HG03175 (cell line): ENCODE measurements around the gene PROCA1.
"Not testable (repeated sequence)": the region's sequence is repeated elsewhere in the genome, so short reads cannot be mapped to it uniquely, and the experiment has no call there.

ENCODE experiments used
- ATAC-seq: cut with Tn5 transposase; IDR thresholded peaks from one replicate; pipeline ENCODE4 v1.9.1; 2021; ENCODE audit warnings: mild to moderate bottlenecking, moderate library complexity; ENCODE audit not compliant: unreplicated experiment

PROCA1 gene

GRCh38 chr17:28675980-28676379 is 35.7 kb downstream of the PROCA1 start:
- ATAC-seq, result no peak

DNA sequence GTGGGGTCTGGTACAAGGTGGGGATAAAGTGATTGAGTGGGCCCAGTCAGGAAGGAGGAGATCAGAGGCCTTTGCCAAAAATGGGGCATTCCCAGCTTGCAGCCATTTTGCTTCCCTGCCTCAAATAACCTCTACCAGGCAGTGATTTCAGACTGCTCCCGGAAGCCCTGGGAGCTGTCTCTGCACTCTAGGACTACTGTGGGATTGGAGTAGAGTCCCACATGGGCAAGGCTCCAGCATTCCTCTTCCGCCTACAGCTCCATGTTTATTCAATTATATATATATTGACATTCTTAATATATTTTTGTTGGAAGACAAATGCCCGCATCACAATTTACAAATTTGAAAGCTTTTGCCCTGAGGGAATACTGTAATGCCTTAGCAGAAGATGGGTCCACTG is 36.2 kb downstream of the PROCA1 start:
- ATAC-seq, result no peak

DNA sequence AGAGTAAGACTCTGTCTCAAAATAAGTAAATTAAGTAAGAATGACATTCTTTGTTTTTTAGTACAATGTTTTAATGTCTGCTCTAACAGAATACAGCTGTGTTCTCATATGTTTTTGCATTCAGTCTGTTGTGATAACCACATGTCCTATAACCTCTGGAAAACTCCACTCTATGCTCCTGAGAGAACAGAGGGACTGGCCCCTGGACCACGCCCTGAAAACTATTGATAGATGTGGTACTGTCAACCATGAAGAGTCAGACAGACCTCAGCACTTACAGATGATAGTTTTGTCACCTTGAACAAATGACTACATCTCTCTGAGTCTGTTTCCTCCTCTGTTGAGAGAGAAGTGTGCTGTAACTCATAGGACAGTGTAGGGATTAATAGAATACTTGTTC is 41.8 kb downstream of the PROCA1 start:
- ATAC-seq, result no peak

DNA sequence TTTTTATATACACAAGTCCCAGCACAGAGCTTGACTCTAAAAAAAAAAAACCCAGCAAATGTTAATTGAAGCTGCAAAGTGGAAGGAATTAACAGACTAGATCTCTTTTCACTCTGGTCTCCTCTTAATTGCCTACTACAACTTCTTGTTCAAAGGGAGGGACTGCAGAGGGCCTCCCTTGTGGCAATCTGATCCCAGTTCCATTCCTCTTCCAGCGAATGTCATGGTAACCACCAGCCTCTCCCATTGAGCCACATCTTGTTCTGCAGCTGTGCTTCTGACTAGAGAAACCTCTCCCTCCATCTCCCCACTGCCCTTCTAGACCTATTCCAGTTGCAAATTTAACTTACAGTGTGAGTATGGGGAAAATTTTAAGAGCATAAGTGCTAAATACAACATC is 43.8 kb downstream of the PROCA1 start:
- no peak for ATAC-seq

- ATAC-seq, result no peak
Observed at GRCh38 chr17:28665994-28666393, 45.7 kb downstream of the PROCA1 start.

GRCh38 chr17:28663723-28664122 is 48.0 kb downstream of the PROCA1 start:
- no peak for ATAC-seq

GRCh38 chr17:28662527-28662829 is 49.2 kb downstream of the PROCA1 start:
- no peak for ATAC-seq

GRCh38 chr17:28661635-28662526 is 49.8 kb downstream of the PROCA1 start, which contains the start of the genes SDF2 and SUPT6H:
Gene SDF2 (minus strand): TSS chr17:28661906. CDS start chr17:28661876, 30 bp downstream.
Gene SUPT6H (plus strand): TSS chr17:28662205. CDS start chr17:28673402, 11,197 bp downstream.
- ATAC-seq, result peak; percentile 87

DNA sequence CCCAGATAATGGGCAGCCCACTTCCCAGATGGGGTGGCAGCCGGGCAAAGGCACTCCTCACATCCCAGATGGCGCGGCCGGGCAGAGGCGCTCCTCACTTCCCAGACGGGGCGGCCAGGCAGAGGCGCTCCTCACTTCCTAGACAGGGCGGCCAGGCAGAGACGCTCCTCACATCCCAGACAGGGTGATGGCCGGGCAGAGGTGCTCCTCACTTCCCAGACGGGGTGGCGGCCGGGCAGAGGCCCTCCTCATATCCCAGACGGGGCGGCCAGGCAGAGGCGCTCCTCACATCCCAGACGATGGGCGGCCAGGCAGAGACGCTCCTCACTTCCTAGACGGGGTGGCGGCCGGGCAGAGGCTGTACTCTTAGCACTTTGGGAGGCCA is 52.2 kb downstream of the PROCA1 start:
- not testable (repeated sequence) for ATAC-seq

DNA sequence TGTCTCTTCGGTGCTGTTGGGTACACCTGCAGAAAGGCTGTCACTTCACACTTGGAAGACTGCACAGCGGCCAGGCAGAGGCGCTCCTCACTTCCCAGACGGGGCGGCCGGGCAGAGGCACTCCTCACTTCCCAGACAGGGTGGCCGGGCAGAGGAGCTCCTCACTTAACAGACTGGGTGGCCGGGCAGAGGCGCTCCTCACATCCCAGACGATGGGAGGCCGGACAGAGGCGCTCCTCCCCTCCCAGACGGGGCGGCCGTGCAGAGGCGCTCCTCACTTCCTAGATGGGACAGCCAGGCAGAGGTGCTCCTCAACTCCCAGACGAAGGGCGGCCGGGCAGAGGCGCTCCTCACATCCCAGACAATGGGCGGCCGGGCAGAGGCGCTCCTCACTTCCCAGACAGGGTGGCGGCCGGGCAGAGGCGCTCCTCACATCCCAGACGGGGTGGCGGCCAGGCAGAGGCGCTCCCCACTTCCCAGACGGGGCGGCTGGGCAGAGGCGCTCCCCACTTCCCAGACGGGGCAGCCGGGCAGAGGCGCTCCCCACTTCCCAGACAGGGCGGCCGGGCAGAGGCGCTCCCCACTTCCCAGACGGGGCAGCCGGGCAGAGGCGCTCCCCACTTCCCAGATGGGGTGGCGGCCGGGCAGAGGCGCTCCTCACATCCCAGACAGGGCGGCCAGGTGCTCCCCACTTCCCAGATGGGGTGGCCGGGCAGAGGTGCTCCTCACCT is 52.8 kb downstream of the PROCA1 start:
- ATAC-seq, result not testable (repeated sequence)

DNA sequence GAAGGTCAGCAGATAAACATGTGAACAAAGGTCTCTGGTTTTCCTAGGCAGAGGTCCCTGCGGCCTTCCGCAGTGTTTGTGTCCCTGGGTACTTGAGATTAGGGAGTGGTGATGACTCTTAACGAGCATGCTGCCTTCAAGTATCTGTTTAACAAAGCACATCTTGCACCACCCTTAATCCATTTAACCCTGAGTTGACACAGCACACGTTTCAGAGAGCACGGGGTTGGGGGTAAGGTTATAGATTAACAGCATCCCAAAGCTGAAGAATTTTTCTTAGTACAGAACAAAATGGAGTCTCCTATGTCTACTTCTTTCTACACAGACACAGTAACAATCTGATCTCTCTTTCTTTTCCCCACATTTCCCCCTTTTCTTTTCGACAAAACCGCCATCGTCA is 53.3 kb downstream of the PROCA1 start:
- not testable (repeated sequence) for ATAC-seq

DNA sequence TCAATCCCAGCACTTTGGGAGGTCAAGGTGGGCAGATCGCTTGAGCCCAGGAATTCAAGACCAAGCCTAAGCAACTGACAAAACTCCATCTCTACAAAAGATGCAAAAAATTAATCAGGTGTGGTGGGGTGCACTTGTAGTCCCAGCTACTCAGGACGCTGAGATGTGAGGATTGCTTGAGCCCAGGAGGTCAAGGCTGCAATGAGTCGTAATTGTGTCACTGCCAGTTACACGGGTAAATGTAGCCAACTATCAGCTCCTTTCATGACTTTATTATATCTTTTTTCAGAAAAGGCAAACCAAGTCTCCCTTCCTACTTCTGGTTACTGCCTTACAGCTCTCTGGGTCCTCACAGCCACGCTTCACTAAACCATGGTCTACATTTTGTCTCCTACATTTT is 53.9 kb downstream of the PROCA1 start:
- ATAC-seq, result no peak

GRCh38 chr17:28655160-28655559 is 56.5 kb downstream of the PROCA1 start:
- ATAC-seq, result no peak
